ENCODE data around the gene COL8A2.

The COL8A2 gene

DNA sequence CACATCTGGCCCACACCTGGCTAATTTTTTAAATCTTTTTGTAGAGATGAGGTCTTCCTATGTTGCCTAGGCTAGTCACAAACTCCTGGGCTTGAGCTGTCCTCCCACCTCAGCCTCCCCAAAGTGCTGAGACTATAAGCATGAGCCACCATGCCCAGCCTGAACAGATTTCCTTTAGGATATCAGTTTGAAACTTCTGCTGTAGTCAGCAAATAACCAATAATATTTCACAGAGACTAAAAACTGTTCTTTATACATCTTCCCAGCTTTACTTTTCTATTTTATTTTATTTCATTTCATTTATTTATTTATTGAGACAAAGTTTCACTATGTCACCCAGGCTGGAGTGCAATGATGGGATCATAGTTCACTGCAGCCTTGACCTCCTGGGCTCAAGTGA, 71.0 kb downstream of the COL8A2 start:
- DNase-seq (ENCODE audit: low spot score) = no peak

DNA sequence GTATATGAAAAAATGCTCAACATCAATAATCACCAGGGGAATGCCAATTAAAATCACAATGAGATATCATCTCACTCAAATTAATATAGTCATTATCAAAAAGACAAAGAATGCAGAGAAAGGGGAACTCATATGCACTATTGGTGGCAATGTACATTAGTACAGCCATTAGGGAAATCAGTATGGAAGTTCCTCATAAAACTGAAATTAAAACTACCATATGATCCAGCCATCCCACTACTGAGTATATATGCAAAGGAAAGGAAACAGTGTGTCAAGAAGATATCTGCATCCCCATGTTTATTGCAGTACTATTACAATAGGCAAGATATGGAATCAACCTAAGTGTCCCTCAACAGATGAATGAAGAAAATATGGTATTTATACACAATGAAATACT, 73.2 kb downstream of the COL8A2 start:
- no peak for DNase-seq (ENCODE audit: low spot score)
